NCI-H524 (cell line): Measurements from ENCODE around the gene ANG.
"Not testable (repeated sequence)": the region's sequence is repeated elsewhere in the genome, so short reads cannot be mapped to it uniquely, and the experiment has no call there.

Experiments
- DNase-seq, 2 experiments: peaks; one replicate each; lab custom pipeline; 2025; lab: John Stamatoyannopoulos, UW

Gene ANG

DNA sequence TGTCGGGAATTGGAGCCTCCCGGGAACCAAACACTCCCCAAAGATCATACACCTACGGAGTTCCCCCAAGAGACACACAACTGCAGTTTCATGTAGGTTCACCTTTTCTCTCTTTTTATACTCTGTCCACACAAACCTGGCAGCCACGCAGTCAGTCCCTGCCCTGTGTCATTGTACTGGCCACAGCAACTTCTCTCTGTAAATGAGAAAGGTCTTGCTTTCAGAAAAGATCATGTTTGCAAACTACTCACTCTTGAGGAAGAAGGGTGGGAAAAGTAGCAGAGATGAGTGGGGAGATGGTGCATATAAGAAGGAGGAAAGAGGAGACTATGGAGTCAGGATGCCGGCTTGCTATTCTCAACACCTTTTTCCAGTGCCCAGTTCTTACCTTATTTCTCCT lies 10.4 kb downstream of the ANG start:
- no peak for DNase-seq

GRCh38 chr14:20699931-20700330 lies 11.4 kb downstream of the ANG start:
- DNase-seq = no peak

DNA sequence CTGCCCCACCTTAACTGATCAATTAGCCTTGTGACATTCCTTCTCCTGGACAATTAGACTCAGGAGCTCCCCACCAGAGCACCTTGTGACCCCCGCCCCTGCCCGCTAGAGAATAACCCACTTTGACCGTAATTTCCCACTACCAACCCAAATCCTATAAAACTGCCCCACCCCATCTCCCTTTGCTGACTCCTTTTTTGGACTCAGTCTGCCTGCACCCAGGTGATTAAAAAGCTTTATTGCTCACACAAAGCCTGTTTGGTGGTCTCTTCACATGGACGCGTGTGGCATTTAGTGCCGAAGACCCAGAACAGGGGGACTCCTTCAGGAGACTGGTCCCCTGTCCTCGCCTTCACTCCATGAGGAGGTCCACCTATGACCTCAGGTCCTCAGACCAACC lies 12.4 kb downstream of the ANG start:
- DNase-seq = not testable (repeated sequence)

DNA sequence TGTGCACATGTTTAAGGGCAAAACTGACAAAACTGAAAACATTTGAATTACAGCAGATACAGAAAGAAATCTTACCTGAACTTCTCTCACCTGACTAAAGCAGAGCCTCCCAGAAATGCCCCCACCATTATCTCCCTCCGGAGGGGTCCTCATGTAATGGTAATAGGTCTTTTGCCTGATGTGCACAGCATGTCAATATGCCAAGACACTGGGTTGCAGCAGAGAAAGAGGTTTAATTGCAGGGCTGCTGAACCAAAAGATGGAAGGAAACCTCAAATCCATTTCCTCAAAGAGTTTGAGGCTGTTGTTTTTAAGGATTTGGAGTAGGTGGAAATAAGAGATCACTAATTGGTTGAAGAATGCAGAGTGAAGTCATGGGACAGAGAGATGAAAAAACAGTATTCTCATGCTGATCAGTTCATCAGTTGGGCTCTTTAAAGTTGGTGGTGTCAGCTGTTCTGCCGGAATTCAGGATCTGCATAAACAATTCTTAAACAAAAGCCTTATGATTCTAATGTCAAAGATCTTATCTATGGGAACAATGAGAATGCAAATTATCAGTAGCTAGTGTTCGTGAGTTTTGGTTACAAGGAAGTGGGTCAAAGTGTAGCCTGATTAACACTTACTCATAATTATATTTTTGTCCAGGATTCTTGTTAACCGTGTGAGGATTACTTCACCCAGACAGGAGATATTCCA lies 18.2 kb downstream of the ANG start:
- DNase-seq = no peak

- DNase-seq = no peak
Observed at GRCh38 chr14:20707622-20708021, 19.1 kb downstream of the ANG start.

- no peak for DNase-seq
Observed at GRCh38 chr14:20711261-20711660, 22.7 kb downstream of the ANG start.

DNA sequence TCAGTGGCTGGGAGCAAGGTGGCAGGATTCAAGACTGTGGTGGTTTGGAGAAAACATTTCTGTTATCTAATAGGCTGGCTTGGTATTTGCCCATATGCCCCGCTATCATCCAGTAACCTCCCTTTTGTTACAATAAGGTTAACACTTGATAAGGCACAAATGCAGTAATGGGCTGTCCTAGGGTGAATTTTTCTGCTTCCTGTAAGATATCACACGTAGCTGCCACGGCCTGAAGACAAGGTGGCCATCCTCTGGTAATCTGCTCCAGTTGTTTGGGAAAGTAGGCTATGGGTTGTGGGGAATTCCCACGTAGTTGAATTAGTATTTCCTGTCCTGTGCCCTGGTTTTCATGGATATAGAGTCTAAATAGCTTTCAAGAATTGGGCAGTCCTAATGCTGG lies 23.1 kb downstream of the ANG start:
- DNase-seq = no peak

DNA sequence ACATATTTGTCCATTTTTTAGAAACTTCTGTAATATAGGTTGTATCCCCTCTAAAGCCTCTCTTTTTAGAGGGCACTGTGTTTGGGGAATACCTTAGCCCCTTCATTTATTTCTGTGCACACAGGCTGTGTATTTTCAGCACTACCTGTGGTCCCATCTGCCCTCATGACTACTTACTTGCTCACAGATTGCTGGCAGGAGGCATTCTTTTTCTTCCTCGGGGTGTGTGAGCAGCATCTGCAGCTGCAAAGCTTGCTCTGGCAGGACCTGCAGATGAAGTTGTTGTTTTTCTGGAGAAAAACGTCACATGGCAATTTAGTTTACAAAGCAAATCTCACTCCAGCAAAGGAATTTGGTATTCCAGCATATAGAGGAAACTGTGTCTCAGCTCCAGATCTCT lies 24.3 kb downstream of the ANG start:
- no peak for DNase-seq

- no peak for DNase-seq
Observed at GRCh38 chr14:20714593-20715250, 26.2 kb downstream of the ANG start.

GRCh38 chr14:20719777-20720176 lies 31.2 kb downstream of the ANG start:
- no peak for DNase-seq

- no peak for DNase-seq
Observed at GRCh38 chr14:20720741-20721140, 32.2 kb downstream of the ANG start.

GRCh38 chr14:20722016-20722415 lies 33.5 kb downstream of the ANG start:
- DNase-seq = no peak

GRCh38 chr14:20723488-20723887 lies 34.9 kb downstream of the ANG start:
- no peak for DNase-seq

DNA sequence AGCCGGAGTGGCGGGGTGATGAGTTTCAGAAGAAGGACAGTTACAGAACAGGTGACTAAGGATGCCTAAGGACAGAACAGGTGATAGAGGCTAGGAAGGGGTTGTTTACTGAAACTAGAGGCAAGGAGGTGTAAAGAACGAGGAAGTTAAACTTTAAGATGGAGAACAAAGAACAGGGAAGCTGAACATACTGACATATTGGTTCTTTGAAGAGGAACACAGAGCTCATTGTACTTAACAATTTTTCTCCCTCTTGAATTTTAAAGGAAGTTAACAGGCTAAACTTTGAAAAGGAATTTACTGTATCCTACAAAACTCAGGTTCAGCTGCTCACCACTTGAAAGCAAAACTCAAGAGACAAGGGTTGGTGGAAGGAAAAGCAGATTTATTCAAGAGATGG lies 37.6 kb downstream of the ANG start:
- not testable (repeated sequence) for DNase-seq

- no peak for DNase-seq
Observed at GRCh38 chr14:20726531-20726930, 38.0 kb downstream of the ANG start.

- no peak for DNase-seq
Observed at GRCh38 chr14:20730891-20731290, 42.3 kb downstream of the ANG start.

DNA sequence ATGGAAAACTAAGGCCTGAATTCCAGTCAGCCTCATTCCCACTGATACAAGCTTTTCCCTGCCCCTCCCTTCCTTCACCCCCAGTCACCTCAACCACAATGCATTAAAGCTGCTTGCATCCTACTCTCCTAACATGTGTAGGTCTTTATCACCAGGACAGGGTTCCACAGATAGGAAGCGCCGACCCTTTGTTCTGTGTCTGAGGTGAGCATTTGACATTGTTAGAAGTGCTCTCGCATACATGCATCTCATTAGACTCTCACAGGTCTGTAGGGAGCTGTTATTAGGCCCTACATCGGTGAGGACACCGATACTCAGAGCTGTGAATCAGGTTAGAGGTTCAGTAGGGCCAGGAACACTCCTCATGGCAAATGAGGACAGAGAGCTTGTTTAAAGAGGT lies 43.9 kb downstream of the ANG start:
- DNase-seq = no peak

DNA sequence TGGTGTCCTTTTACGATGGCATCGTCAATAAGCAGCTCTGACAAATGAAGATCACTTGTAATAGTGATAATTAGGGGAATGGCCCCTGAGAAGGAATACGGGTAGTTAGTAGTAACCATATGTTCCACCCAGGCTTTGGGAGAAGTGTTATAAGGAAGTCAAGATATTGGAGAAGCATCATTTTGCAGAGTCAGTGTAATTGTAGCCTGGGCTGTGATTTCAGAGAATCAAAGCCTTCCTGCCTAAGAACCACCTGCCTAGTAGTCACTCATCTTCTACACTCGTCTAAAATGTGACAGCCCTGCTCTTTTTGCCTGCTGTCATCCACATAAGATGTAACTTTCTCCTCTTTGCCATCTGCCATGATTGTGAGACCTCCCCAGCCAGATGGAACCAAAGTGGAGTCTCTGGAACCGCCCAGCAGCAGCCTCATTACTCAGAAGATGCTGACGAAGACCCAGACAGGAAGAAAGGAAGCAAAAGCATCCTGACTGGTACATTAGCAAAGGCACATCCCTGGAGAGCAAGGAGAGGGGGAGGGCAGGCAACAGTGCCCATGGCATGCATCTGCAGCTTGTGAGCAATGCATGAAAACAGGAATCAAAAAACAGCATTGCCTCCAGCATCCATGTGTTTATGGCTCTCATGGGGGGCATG lies 44.5 kb downstream of the ANG start:
- DNase-seq = peak; percentile 7 to 25

DNA sequence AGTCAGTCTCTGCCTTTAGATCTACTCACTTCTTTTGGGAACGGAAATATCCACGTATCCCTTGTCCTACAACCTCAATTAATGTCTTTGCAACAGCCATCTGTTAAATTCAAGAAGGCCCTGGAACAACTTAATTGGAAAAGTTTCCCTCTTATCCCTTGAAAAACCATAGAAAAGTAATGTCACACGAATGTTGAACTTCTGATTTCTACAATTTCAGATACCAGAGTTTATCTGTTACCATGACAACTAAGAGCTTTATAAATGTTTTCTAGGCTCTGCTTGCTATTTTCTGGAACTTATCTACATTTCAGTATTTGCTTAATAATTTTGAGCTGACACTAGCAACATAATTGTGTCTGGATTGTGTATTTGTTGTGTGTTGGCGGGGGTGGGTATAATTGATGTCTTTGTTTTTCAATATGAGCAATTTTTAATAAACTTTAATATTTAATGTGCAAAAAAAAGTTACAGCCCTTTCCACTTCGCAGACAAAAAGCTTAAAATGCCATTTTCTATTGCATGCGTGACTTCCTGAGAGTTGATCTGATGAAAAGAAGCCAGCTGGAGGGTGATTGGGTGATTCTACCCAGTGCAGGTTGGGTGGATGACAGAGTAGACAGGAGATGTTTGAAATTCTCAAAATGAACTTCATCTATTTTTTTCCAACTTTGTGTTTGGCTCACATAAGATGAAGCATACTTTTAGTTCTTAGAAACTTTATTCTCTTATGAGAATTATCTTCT lies 45.3 kb downstream of the ANG start:
- no peak for DNase-seq

DNA sequence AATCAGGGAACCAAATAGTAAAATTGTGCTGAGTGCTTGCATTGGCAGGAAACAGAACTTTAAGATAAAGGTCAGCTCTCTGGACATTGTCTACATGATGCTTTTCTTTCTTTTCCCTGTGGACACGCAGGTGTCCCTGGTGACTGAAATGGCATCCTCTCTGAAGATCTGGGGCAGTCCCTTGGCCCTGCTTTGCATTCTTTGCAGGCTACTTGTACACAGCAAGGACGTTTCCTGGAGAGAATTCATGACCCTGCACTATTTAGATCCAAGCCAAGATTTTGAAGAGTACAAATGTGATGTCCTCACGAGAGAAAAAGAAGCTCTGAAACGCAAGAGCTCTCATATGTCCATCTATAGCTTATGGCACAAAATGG lies 45.9 kb downstream of the ANG start:
- no peak for DNase-seq

- DNase-seq = not testable (repeated sequence)
Observed at GRCh38 chr14:20738292-20738691, 49.7 kb downstream of the ANG start.

GRCh38 chr14:20742132-20742531 lies 53.6 kb downstream of the ANG start:
- no peak for DNase-seq

GRCh38 chr14:20743556-20743955 lies 55.0 kb downstream of the ANG start:
- no peak for DNase-seq
